HUES48 (cell line): ENCODE measurements around the gene CES1.
"Not testable (repeated sequence)": the region's sequence is repeated elsewhere in the genome, so short reads cannot be mapped to it uniquely, and the experiment has no call there.

ENCODE experiments used
- H3K27ac ChIP-seq: one replicate; pipeline ENCODE4 v1.7.0; 2013; ENCODE audit warnings: low read depth, low read length, inconsistent platforms
- H3K27me3 ChIP-seq: 2 replicates; pipeline ENCODE4 v1.6.1; 2013; ENCODE audit warnings: mild to moderate bottlenecking, low read length; ENCODE audit not compliant: control insufficient read depth, insufficient read depth
- H3K36me3 ChIP-seq: 2 replicates; pipeline ENCODE4 v1.6.1; 2013; ENCODE audit warnings: low read length; ENCODE audit not compliant: control insufficient read depth, insufficient read depth
- H3K4me1 ChIP-seq: 2 replicates; pipeline ENCODE4 v1.6.1; 2013; ENCODE audit warnings: mild to moderate bottlenecking, low read length; ENCODE audit not compliant: control insufficient read depth, insufficient read depth
- H3K4me3 ChIP-seq: 2 replicates; pipeline ENCODE4 v1.5.1; 2013; ENCODE audit warnings: mild to moderate bottlenecking, low read depth, low read length
- H3K9ac ChIP-seq: 2 replicates; pipeline ENCODE4 v1.6.1; 2013; ENCODE audit warnings: mild to moderate bottlenecking, low read depth, low read length, moderate library complexity
- H3K9me3 ChIP-seq: 2 replicates; pipeline ENCODE4 v1.6.1; 2013; ENCODE audit warnings: low read length; ENCODE audit not compliant: control insufficient read depth, insufficient read depth

The CES1 gene

DNA sequence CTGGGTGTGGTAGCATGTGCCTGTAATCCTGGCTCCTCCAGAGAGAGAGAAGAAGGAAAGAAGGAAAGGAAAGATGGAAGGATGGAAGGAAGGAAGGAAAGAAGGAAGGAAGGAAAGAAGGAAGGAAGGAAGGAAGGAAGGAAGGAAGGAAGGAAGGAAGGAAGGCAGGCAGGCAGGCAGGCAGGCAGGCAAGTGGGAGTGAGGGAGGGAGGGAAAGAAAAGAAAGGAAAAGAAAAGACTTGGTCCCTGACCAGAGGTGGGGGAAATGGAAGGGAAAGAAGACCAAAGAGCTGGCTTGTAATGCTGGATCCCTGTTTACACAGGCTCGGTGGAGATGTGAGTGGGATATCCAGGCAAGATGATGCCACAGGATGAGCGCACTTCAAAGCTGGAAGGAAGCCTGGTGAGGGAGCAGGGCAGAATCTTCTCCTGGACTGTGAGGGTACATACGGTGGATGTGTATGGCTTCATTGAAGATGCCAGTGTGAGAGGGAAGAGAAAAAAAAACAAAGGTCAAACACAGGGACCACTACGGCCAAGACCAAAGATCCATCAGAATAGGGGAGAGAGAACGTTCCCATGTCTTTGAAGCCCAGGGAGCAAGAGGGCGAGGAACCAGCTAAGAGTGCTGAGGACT is 2.1 kb downstream of the CES1 start:
- no peak overlapping the region for H3K27ac ChIP-seq
- no peaks in the 10 kb centered on the region for H3K4me1 ChIP-seq
- H3K27me3 ChIP-seq: no peaks in the 10 kb centered on the region; the same call in 1 of the 2 replicates
- no peak overlapping the region for H3K9ac ChIP-seq
- H3K4me3 ChIP-seq: no peak overlapping the region
- no peaks in the 10 kb centered on the region for H3K9me3 ChIP-seq
- H3K36me3 ChIP-seq: no peaks in the 10 kb centered on the region

- H3K4me3 ChIP-seq, H3K4me1 ChIP-seq, H3K27ac ChIP-seq, H3K27me3 ChIP-seq, H3K9ac ChIP-seq, H3K36me3 ChIP-seq, H3K9me3 ChIP-seq: not testable (repeated sequence)
Measured at GRCh38 chr16:55829232-55829631, 3.7 kb downstream of the CES1 start.

DNA sequence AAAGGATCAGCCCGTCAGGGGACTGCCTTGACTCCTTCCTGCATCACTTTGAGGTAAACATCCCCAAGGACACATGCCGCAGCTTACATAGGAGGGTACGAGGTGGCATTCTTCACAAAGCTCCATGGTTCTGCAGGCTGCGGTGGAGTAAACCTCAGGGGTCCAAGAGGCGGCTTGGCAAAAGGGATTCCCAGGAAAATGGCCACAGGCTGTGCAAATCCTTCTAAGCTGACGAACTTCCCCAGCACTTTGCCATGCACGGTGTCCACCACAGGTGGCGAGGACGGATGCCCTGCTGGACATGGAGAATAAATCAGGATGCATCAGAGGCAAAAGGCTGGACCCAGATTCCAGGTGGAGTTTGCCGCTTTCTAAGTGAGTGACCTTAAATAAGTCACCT is 4.2 kb downstream of the CES1 start:
- H3K36me3 ChIP-seq: no peaks in the 10 kb centered on the region
- H3K4me3 ChIP-seq: no peak overlapping the region
- no peaks in the 10 kb centered on the region for H3K9me3 ChIP-seq
- H3K27me3 ChIP-seq: no peaks in the 10 kb centered on the region; the same call in 1 of the 2 replicates
- no peak overlapping the region for H3K9ac ChIP-seq
- H3K27ac ChIP-seq: no peak overlapping the region
- no peaks in the 10 kb centered on the region for H3K4me1 ChIP-seq

- Histone ChIP-seq H3K36me3 (no peaks in the 10 kb centered on the region), H3K4me3 (no peak overlapping the region)
Measured at GRCh38 chr16:55825115-55825728, 7.7 kb downstream of the CES1 start.

GRCh38 chr16:55824473-55825000 is 8.4 kb downstream of the CES1 start:
- H3K9ac ChIP-seq: no peak overlapping the region
- no peak overlapping the region for H3K4me3 ChIP-seq
- H3K27me3 ChIP-seq: no peaks in the 10 kb centered on the region; the same call in 1 of the 2 replicates
- no peak overlapping the region for H3K27ac ChIP-seq
- H3K4me1 ChIP-seq: no peaks in the 10 kb centered on the region
- no peaks in the 10 kb centered on the region for H3K36me3 ChIP-seq
- no peaks in the 10 kb centered on the region for H3K9me3 ChIP-seq

More at GRCh38 chr16:55825115-55825728, 7.7 kb downstream of the CES1 start:
- H3K4me1 ChIP-seq: no peaks in the 10 kb centered on the region
- H3K9ac ChIP-seq: no peak overlapping the region
- H3K27ac ChIP-seq: no peak overlapping the region
- no peaks in the 10 kb centered on the region; the same call in 1 of the 2 replicates for H3K27me3 ChIP-seq
- no peaks in the 10 kb centered on the region for H3K9me3 ChIP-seq

GRCh38 chr16:55822280-55822810 is 10.6 kb downstream of the CES1 start:
- Histone ChIP-seq H3K9ac (no peak overlapping the region), H3K27me3 (no peaks in the 10 kb centered on the region; the same call in 1 of the 2 replicates)

DNA sequence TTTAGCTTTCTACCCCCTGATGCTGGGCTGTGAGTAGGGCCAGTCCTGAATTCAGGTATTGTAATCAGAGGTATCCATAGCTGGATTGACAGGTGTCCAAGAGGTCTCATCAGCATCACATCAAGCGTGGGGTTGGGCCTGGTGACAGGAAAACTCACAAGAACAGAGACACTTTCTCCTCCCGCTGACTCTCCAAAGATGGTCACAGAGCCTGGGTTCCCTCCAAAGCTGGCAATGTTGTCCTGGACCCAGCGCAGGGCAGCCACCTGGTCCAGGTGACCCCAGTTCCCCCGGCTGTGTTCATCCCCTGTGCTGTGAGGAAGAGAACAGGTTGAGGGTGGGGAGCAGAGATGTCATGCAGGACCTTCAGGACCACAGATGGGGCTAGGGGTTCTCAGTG is 11.7 kb downstream of the CES1 start:
- no peaks in the 10 kb centered on the region for H3K9me3 ChIP-seq
- H3K27me3 ChIP-seq: no peaks in the 10 kb centered on the region; the same call in 1 of the 2 replicates
- H3K4me3 ChIP-seq: no peak overlapping the region
- H3K27ac ChIP-seq: no peak overlapping the region
- H3K4me1 ChIP-seq: no peaks in the 10 kb centered on the region
- H3K36me3 ChIP-seq: no peaks in the 10 kb centered on the region
- no peak overlapping the region for H3K9ac ChIP-seq

More at GRCh38 chr16:55822280-55822810, 10.6 kb downstream of the CES1 start:
- Histone ChIP-seq H3K4me3 (no peak overlapping the region), H3K36me3 (no peaks in the 10 kb centered on the region), H3K9me3 (no peaks in the 10 kb centered on the region), H3K27ac (no peak overlapping the region), H3K4me1 (no peaks in the 10 kb centered on the region)

- no peak overlapping the region for H3K4me3 ChIP-seq
- no peak overlapping the region for H3K9ac ChIP-seq
- no peaks in the 10 kb centered on the region for H3K4me1 ChIP-seq
- no peaks in the 10 kb centered on the region; the same call in 1 of the 2 replicates for H3K27me3 ChIP-seq
- no peaks in the 10 kb centered on the region for H3K36me3 ChIP-seq
- H3K27ac ChIP-seq: no peak overlapping the region
- no peaks in the 10 kb centered on the region for H3K9me3 ChIP-seq
Measured at GRCh38 chr16:55820615-55821014, 12.3 kb downstream of the CES1 start.

DNA sequence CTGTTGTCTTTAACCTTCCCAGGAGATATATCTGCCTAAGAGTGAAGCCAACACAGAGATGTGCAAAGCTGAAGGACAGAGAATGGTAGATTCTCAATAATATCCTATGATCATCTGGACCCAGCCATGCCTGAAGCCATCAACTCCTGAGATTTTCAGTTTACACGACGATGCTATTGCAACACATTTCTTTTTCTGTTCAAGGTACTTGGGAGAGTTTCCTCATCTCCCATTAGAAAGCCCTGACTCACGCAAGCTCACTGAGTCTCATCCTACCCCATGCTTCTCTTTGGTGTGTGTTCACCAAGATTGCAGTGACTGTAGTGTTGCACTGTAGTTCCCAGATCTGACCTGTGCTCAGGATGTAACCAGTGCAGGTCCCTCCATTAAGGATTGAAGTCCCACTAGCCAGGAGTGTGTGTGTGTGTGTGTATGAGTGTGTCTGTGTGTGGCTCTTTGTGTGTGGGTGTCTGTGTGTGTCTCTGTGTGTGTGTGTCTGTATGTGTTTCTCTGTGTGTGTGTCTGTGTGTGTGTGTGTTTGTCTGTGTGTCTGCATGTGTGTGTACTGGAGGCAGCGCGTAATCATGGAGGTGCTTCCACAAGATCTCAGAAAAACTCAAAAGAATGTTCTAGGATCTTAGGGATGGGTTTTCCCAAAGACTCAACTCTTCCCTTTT is 15.5 kb downstream of the CES1 start:
- Histone ChIP-seq H3K27ac (no peak overlapping the region), H3K9me3 (no peaks in the 10 kb centered on the region), H3K27me3 (no peaks in the 10 kb centered on the region), H3K9ac (no peak overlapping the region), H3K4me1 (no peaks in the 10 kb centered on the region), H3K36me3 (no peaks in the 10 kb centered on the region), H3K4me3 (no peak overlapping the region)

GRCh38 chr16:55816222-55816621 is 16.7 kb downstream of the CES1 start:
- H3K27ac ChIP-seq, H3K4me1 ChIP-seq, H3K36me3 ChIP-seq, H3K4me3 ChIP-seq, H3K27me3 ChIP-seq, H3K9me3 ChIP-seq, H3K9ac ChIP-seq: not testable (repeated sequence)

GRCh38 chr16:55815320-55815719 is 17.6 kb downstream of the CES1 start:
- H3K4me1 ChIP-seq: no peaks in the 10 kb centered on the region
- H3K27me3 ChIP-seq: no peaks in the 10 kb centered on the region; the same call in 1 of the 2 replicates
- H3K27ac ChIP-seq: no peak overlapping the region
- no peak overlapping the region for H3K9ac ChIP-seq
- H3K9me3 ChIP-seq: no peaks in the 10 kb centered on the region
- no peaks in the 10 kb centered on the region for H3K36me3 ChIP-seq
- no peak overlapping the region for H3K4me3 ChIP-seq
